ENCODE data around the gene CHAF1A. TPM values are rescaled to one million over a fixed set of nuclear protein-coding genes. Genes with fewer than 3 reads are reported as not detected.

Gene CHAF1A
- total and polyA plus RNA-seq, 2 of the 4 experiments (the other 2 are of a cell fraction), result 12.4 to 22.9 TPM

GRCh38 chr19:4441994-4442818 is 39.8 kb downstream of the CHAF1A start (continued):
- no peak for TF ChIP-seq USF2 (IDR thresholded peaks at IDR 0.05; ENCODE audit: low read depth, low read length)

GRCh38 chr19:4442819-4443146 is 40.3 kb downstream of the CHAF1A start:
- dilution Hi-C loops (cut with HindIII; ENCODE audit: low sequenced_read_pairs, unreplicated experiment) (no loop called here), in situ Hi-C loops (cut with MboI; ENCODE audit: low sequenced_read_pairs) (no loop called here), intact Hi-C loops (cut with micrococcal nuclease) (no loop called here)
- H3K79me1 ChIP-seq (ENCODE audit: low read depth in 1 of 2, low read length in 2 of 2), result peaks cover 3 to 30% of the 10 kb centered on the region in 2 experiments
- H3K4ac ChIP-seq (ENCODE audit: low read depth, low read length), result no peak overlapping the region
- CTCF ChIA-PET, result no interaction called here
- H3K9ac ChIP-seq (ENCODE audit: low read depth, low read length), result no peak overlapping the region
- no peak overlapping the region for H4K5ac ChIP-seq (ENCODE audit: low read depth, low read length)
- no peak overlapping the region for H3K4me2 ChIP-seq (ENCODE audit: low read depth, low read length)
- H3K9me1 ChIP-seq (ENCODE audit: insufficient read depth, low read length), result peaks cover 6% of the 10 kb centered on the region; the same call in 1 of the 2 replicates
- no peak overlapping the region for H2AFZ ChIP-seq (replicated peaks; ENCODE audit: low read length, poor library complexity)
- BruUV-seq (replicated peaks), result no TSS peak
- H2AK5ac ChIP-seq (ENCODE audit: low read depth, low read length), result no peak overlapping the region
- H2BK5ac ChIP-seq (ENCODE audit: low read depth, low read length, poor library complexity, severe bottlenecking), result no peak overlapping the region
- no peak overlapping the region for H3K4me3 ChIP-seq (ENCODE audit: insufficient read depth, low read depth, low read length)
- H2BK20ac ChIP-seq (ENCODE audit: low read depth, low read length), result no peak overlapping the region
- H4K91ac ChIP-seq (ENCODE audit: insufficient read depth, low read depth, low read length), result no peak overlapping the region
- no peaks in the 10 kb centered on the region for H3K4me1 ChIP-seq (ENCODE audit: control insufficient read depth, insufficient read depth, low read length)
- DNase-seq (no peak), ATAC-seq (ENCODE audit: low read depth) (no peak)
- H4K8ac ChIP-seq (ENCODE audit: low read depth in 2 of 2, low read length in 2 of 2), result no peak overlapping the region
- no peak overlapping the region for H3K14ac ChIP-seq (replicated peaks; ENCODE audit: low read depth, low read length)
- peaks cover 40% of the 10 kb centered on the region for H3K36me3 ChIP-seq (ENCODE audit: control insufficient read depth, insufficient read depth, low read length)
- no peaks in the 10 kb centered on the region for H3K9me3 ChIP-seq (ENCODE audit: control insufficient read depth, insufficient read depth, low read length)
- H3K27me3 ChIP-seq (ENCODE audit: control insufficient read depth, insufficient read depth, low read length), result no peaks in the 10 kb centered on the region
- no peak overlapping the region for H3K56ac ChIP-seq (ENCODE audit: extremely low read depth, insufficient read depth, low read length)
- H3K27ac ChIP-seq (ENCODE audit: insufficient read depth, low read length), result no peak overlapping the region
- H3K23ac ChIP-seq (ENCODE audit: low read depth, low read length), result no peak overlapping the region
- H3K18ac ChIP-seq (ENCODE audit: low read depth, low read length), result no peak overlapping the region
- no peak overlapping the region for H2BK120ac ChIP-seq (ENCODE audit: low read depth, low read length)
- no peak overlapping the region for H2BK15ac ChIP-seq (ENCODE audit: low read depth, low read length)
- H4K20me1 ChIP-seq (ENCODE audit: insufficient read depth, low read length), result peaks cover 10% of the 10 kb centered on the region; the same call in 1 of the 2 replicates
- H2AK9ac ChIP-seq (replicated peaks; ENCODE audit: low read depth, low read length, poor library complexity), result no peak overlapping the region
- POLR2A ChIA-PET (ENCODE audit: unreplicated experiment), result no interaction called here
- WGBS, 2 experiments (ENCODE audit: extremely low coverage in 2 of 2, insufficient read length in 1 of 2), result no CpG with 5 or more reads among the region's 10 CpGs
- no peak for TF ChIP-seq CTCF (conservative IDR thresholded peaks at IDR 0.05; ENCODE audit: low read depth, low read length)
- TF ChIP-seq RAD21 (IDR thresholded peaks at IDR 0.05; ENCODE audit: low read length), result no peak
- TF ChIP-seq POLR2A (IDR thresholded peaks at IDR 0.05; ENCODE audit: low read depth, low read length), result no peak
- TF ChIP-seq MXI1 (IDR thresholded peaks at IDR 0.05; ENCODE audit: borderline replicate concordance, low read depth, low read length), result no peak
- no peak for TF ChIP-seq RFX5 (IDR thresholded peaks at IDR 0.05; ENCODE audit: low read depth, low read length)
- TF ChIP-seq FOS (IDR thresholded peaks at IDR 0.05; ENCODE audit: low read depth, low read length), result no peak
- TF ChIP-seq NFE2L2 (IDR thresholded peaks at IDR 0.05; ENCODE audit: low read depth, low read length), result no peak
- no peak for TF ChIP-seq RCOR1 (IDR thresholded peaks at IDR 0.05; ENCODE audit: insufficient replicate concordance, low read length)
- TF ChIP-seq MAZ (IDR thresholded peaks at IDR 0.05; ENCODE audit: borderline replicate concordance, low read depth, low read length), result no peak
- TF ChIP-seq SMC3 (IDR thresholded peaks at IDR 0.05; ENCODE audit: low read depth, low read length), result no peak
- TF ChIP-seq CHD1 (IDR thresholded peaks at IDR 0.05; ENCODE audit: low read depth, low read length), result no peak
- TF ChIP-seq CEBPB (IDR thresholded peaks at IDR 0.05; ENCODE audit: low read depth, low read length), result no peak
- TF ChIP-seq ELK1 (IDR thresholded peaks at IDR 0.05; ENCODE audit: borderline replicate concordance, low read depth, low read length), result no peak
